ENCODE data around the gene CTNND1. TPM values are rescaled to one million over a fixed set of nuclear protein-coding genes. Genes with fewer than 3 reads are reported as not detected.

The CTNND1 gene
- total RNA-seq, 2 donors from 2014 or later, result 375 to 416 TPM

- intact Hi-C loops (cut with DNase I), result loop anchor here (5.0 kb wide), 1 partner anchor 51 kb away; no protein-coding TSS in a partner anchor
- no peak for DNase-seq
- Histone ChIP-seq H3K4me3 (no peak overlapping the region), H3K27me3 (no peaks in the 10 kb centered on the region), H3K36me3 (no peaks in the 10 kb centered on the region), H3K9ac (ENCODE audit: low read depth in 2 of 2, low read length in 2 of 2) (no peak overlapping the region), H3K27ac (no peak overlapping the region), H3K4me1 (no peaks in the 10 kb centered on the region), H3K9me3 (no peaks in the 10 kb centered on the region)
- no peak for TF ChIP-seq CTCF (IDR thresholded peaks at IDR 0.05)
Measured at GRCh38 chr11:57751176-57751575, 10.4 kb upstream of the CTNND1 start.

- no peaks in the 10 kb centered on the region for H3K9me3 ChIP-seq
- no peaks in the 10 kb centered on the region for H3K27me3 ChIP-seq
- no peaks in the 10 kb centered on the region for H3K36me3 ChIP-seq
- H3K9ac ChIP-seq (ENCODE audit: low read depth in 2 of 2, low read length in 2 of 2), result no peak within 1 kb of the TSS
- H3K27ac ChIP-seq, result no peak within 1 kb of the TSS
- peak; percentile 54 for TF ChIP-seq CTCF (IDR thresholded peaks at IDR 0.05)
- H3K4me3 ChIP-seq, result no peak within 1 kb of the TSS
- intact Hi-C loops (cut with DNase I), result loop anchor here (5.0 kb wide), 1 partner anchor 51 kb away; no protein-coding TSS in a partner anchor
- peak; percentile 55 for DNase-seq
- H3K4me1 ChIP-seq, result no peaks in the 10 kb centered on the region
Measured at GRCh38 chr11:57751676-57752253, 9.8 kb upstream of the CTNND1 start, which contains the start of gene BTBD18. BTBD18 (minus strand) TSS chr11:57751819; CDS start chr11:57751188, 631 bp downstream.

GRCh38 chr11:57752954-57753353 lies 8.6 kb upstream of the CTNND1 start:
- Histone ChIP-seq H3K4me1 (no peaks in the 10 kb centered on the region), H3K9me3 (no peaks in the 10 kb centered on the region), H3K4me3 (no peak overlapping the region), H3K9ac (ENCODE audit: low read depth in 2 of 2, low read length in 2 of 2) (no peak overlapping the region), H3K27me3 (no peaks in the 10 kb centered on the region), H3K27ac (no peak overlapping the region), H3K36me3 (no peaks in the 10 kb centered on the region)
- TF ChIP-seq CTCF (IDR thresholded peaks at IDR 0.05), result no peak
- intact Hi-C loops (cut with DNase I), result loop anchor here (5.0 kb wide), 1 partner anchor 49 kb away; no protein-coding TSS in a partner anchor
- DNase-seq, result no peak

- Histone ChIP-seq H3K9me3 (no peaks in the 10 kb centered on the region), H3K9ac (ENCODE audit: low read depth in 2 of 2, low read length in 2 of 2) (no peak overlapping the region), H3K27ac (no peak overlapping the region), H3K4me3 (no peak overlapping the region), H3K4me1 (no peaks in the 10 kb centered on the region), H3K27me3 (no peaks in the 10 kb centered on the region), H3K36me3 (no peaks in the 10 kb centered on the region)
- intact Hi-C loops (cut with DNase I), result no loop called here
- TF ChIP-seq CTCF (IDR thresholded peaks at IDR 0.05), result no peak
- DNase-seq, result no peak
Measured at GRCh38 chr11:57758174-57758573, 3.4 kb upstream of the CTNND1 start.

- Histone ChIP-seq H3K4me1 (peaks cover 8% of the 10 kb centered on the region), H3K9me3 (no peaks in the 10 kb centered on the region), H3K36me3 (no peaks in the 10 kb centered on the region), H3K27me3 (no peaks in the 10 kb centered on the region), H3K4me3 (peak overlapping the region; percentile 46), H3K27ac (peak overlapping the region; percentile 89), H3K9ac (ENCODE audit: low read depth in 2 of 2, low read length in 2 of 2) (peak overlapping the region; percentile 82 to 86)
- DNase-seq, result peak; percentile 57
- intact Hi-C loops (cut with DNase I), result loop anchor here (5.0 kb wide), 1 partner anchor 35 kb away; no protein-coding TSS in a partner anchor
- TF ChIP-seq CTCF (IDR thresholded peaks at IDR 0.05), result no peak
Measured at GRCh38 chr11:57762235-57762861, 746 bp downstream of the CTNND1 start.

Measured in colonic mucosa (tissue), 4 donors.